Immature natural killer cell (primary cell): ENCODE measurements around the gene SAMD4B. TPM values are rescaled to one million over a fixed set of nuclear protein-coding genes. Genes with fewer than 3 reads are reported as not detected.

Experiments
- DNase-seq, 3 donors: peaks; one replicate each; pipeline ENCODE4 v3.0.0; 2022; ENCODE audit warnings: mixed read lengths in 1 of 3
- H3K27ac Mint-ChIP-seq, 6 donors: one replicate each; pipeline ENCODE4 v1.8.0; 2020; ENCODE audit warnings: mixed read lengths in 6 of 6, mild to moderate bottlenecking in 5 of 6, inconsistent platforms in 4 of 6, moderate library complexity in 3 of 6
- H3K27me3 Mint-ChIP-seq, 3 donors: one replicate each; pipeline ENCODE4 v1.8.0; 2020 to 2021; ENCODE audit warnings: low read depth in 3 of 3, mild to moderate bottlenecking in 3 of 3, mixed read lengths in 3 of 3, moderate library complexity in 3 of 3, inconsistent platforms in 1 of 3
- H3K36me3 Mint-ChIP-seq, 3 donors: one replicate each; pipeline ENCODE4 v1.8.0; 2020; ENCODE audit warnings: mixed read lengths in 3 of 3, inconsistent platforms in 2 of 3, mild to moderate bottlenecking in 2 of 3
- H3K4me1 Mint-ChIP-seq, 2 donors: one replicate each; pipeline ENCODE4 v1.8.0; 2020; ENCODE audit warnings: inconsistent platforms in 2 of 2, mild to moderate bottlenecking in 2 of 2, mixed read lengths in 2 of 2, moderate library complexity in 1 of 2
- H3K4me3 Mint-ChIP-seq, 5 donors: one replicate each; pipeline ENCODE4 v1.8.0; 2020; ENCODE audit warnings: mild to moderate bottlenecking in 5 of 5, mixed read lengths in 5 of 5, inconsistent platforms in 3 of 5, moderate library complexity in 3 of 5
- H3K9me3 Mint-ChIP-seq, 6 donors: one replicate each; pipeline ENCODE4 v1.8.0; 2020; ENCODE audit warnings: mild to moderate bottlenecking in 6 of 6, mixed read lengths in 6 of 6, inconsistent platforms in 4 of 6, moderate library complexity in 3 of 6
- polyA plus RNA-seq, 3 donors: library from polyadenylated mRNA; unstranded; fragments of 300-500 nt; fragmentation: Illumina TruSeq; gene quantifications; one replicate each; pipeline ENCODE4 v1.2.3, GENCODE V29; 2021

Gene SAMD4B
- polyA plus RNA-seq, 3 donors from 2014 or later = 2.9 to 17.8 (median 3.9) TPM

- peak overlapping the region in 1 of 5 donors; percentile 22 for H3K4me3 Mint-ChIP-seq
- no peaks in the 10 kb centered on the region for H3K9me3 Mint-ChIP-seq
- DNase-seq = no peak
- peak overlapping the region in 4 of 6 donors; percentile 1 to 81 (median 69) for H3K27ac Mint-ChIP-seq
- H3K4me1 Mint-ChIP-seq = peaks cover 38 to 46% of the 10 kb centered on the region in 2 donors
- H3K27me3 Mint-ChIP-seq = peaks cover 6 to 16% (median 12%) of the 10 kb centered on the region in 3 donors
- peaks cover 10 to 14% (median 11%) of the 10 kb centered on the region in 3 donors for H3K36me3 Mint-ChIP-seq
These were observed 24.1 kb upstream of the SAMD4B start for GRCh38 chr19:39318071-39318470.

DNA sequence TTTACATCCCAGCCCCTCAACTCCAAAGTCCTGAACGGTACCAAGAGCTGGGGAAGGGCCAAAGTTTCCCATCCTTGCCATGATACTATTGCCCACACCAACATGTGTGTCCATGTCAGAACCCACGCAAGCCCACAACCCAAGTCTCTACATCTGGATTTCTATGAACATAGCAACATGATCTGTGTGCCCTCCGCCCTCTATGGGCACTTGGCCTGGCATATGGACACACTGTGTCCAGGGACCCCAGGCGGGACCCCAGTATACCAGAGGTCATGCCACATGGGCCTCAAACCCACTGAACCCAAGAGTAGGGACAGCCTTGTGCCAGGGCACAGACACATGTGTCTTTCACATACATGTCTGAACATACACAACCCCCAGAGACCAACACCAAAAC is 23.5 kb upstream of the SAMD4B start:
- Mint-ChIP-seq H3K27me3 (peaks cover 6 to 16% (median 12%) of the 10 kb centered on the region in 3 donors), H3K27ac (peak overlapping the region in 5 of 6 donors; percentile 6 to 83 (median 19)), H3K36me3 (peaks cover 7 to 10% (median 8%) of the 10 kb centered on the region in 3 donors), H3K9me3 (no peaks in the 10 kb centered on the region), H3K4me3 (peak overlapping the region; percentile 74 to 85 (median 81)), H3K4me1 (peaks cover 39 to 48% of the 10 kb centered on the region in 2 donors)
- DNase-seq = no peak

- H3K4me1 Mint-ChIP-seq = peaks cover 39 to 48% of the 10 kb centered on the region in 2 donors
- DNase-seq = no peak
- H3K27ac Mint-ChIP-seq = peak overlapping the region; percentile 6 to 83 (median 38)
- H3K36me3 Mint-ChIP-seq = peaks cover 7 to 9% (median 7%) of the 10 kb centered on the region in 3 donors
- H3K27me3 Mint-ChIP-seq = peaks cover 6 to 17% (median 12%) of the 10 kb centered on the region in 3 donors
- peak overlapping the region; percentile 74 to 85 (median 81) for H3K4me3 Mint-ChIP-seq
- H3K9me3 Mint-ChIP-seq = no peaks in the 10 kb centered on the region
These were observed 22.9 kb upstream of the SAMD4B start for GRCh38 chr19:39319098-39319891.

GRCh38 chr19:39319892-39320248 is 22.4 kb upstream of the SAMD4B start:
- no peaks in the 10 kb centered on the region for H3K9me3 Mint-ChIP-seq
- H3K4me1 Mint-ChIP-seq = peaks cover 39 to 48% of the 10 kb centered on the region in 2 donors
- H3K27me3 Mint-ChIP-seq = peaks cover 6 to 17% (median 12%) of the 10 kb centered on the region in 3 donors
- no peak for DNase-seq
- peak overlapping the region in 5 of 6 donors; percentile 6 to 86 (median 56) for H3K27ac Mint-ChIP-seq
- peaks cover 7 to 9% (median 7%) of the 10 kb centered on the region in 3 donors for H3K36me3 Mint-ChIP-seq
- H3K4me3 Mint-ChIP-seq = peak overlapping the region; percentile 78 to 86 (median 83)

- Mint-ChIP-seq H3K36me3 (peaks cover under 1 to 5% (median 1%) of the 10 kb centered on the region in 3 donors), H3K4me3 (peak overlapping the region; percentile 73 to 89 (median 83)), H3K9me3 (no peaks in the 10 kb centered on the region), H3K27me3 (peaks cover 8 to 17% (median 12%) of the 10 kb centered on the region in 3 donors), H3K27ac (peak overlapping the region; percentile 65 to 96 (median 90)), H3K4me1 (peaks cover 41 to 48% of the 10 kb centered on the region in 2 donors)
- no peak for DNase-seq
These were observed 20.9 kb upstream of the SAMD4B start for GRCh38 chr19:39321117-39321831.

GRCh38 chr19:39321832-39322176 is 20.4 kb upstream of the SAMD4B start:
- Mint-ChIP-seq H3K9me3 (no peaks in the 10 kb centered on the region), H3K4me3 (peak overlapping the region; percentile 73 to 89 (median 83)), H3K27ac (peak overlapping the region; percentile 40 to 96 (median 90)), H3K36me3 (peaks cover 0 to 5% (median 0%) of the 10 kb centered on the region in 3 donors), H3K4me1 (peaks cover 42 to 48% of the 10 kb centered on the region in 2 donors), H3K27me3 (peaks cover 8 to 17% (median 12%) of the 10 kb centered on the region in 3 donors)
- DNase-seq = no peak

- no peak overlapping the region for H3K4me3 Mint-ChIP-seq
- no peaks in the 10 kb centered on the region for H3K9me3 Mint-ChIP-seq
- H3K27me3 Mint-ChIP-seq = peaks cover 10 to 13% (median 12%) of the 10 kb centered on the region in 3 donors
- H3K4me1 Mint-ChIP-seq = peaks cover 40 to 53% of the 10 kb centered on the region in 2 donors
- no peak for DNase-seq
- peak overlapping the region in 4 of 6 donors; percentile 1 to 85 (median 27) for H3K27ac Mint-ChIP-seq
- H3K36me3 Mint-ChIP-seq = peaks cover 3 to 12% (median 9%) of the 10 kb centered on the region in 3 donors
These were observed 17.9 kb upstream of the SAMD4B start for GRCh38 chr19:39324242-39324842.

DNA sequence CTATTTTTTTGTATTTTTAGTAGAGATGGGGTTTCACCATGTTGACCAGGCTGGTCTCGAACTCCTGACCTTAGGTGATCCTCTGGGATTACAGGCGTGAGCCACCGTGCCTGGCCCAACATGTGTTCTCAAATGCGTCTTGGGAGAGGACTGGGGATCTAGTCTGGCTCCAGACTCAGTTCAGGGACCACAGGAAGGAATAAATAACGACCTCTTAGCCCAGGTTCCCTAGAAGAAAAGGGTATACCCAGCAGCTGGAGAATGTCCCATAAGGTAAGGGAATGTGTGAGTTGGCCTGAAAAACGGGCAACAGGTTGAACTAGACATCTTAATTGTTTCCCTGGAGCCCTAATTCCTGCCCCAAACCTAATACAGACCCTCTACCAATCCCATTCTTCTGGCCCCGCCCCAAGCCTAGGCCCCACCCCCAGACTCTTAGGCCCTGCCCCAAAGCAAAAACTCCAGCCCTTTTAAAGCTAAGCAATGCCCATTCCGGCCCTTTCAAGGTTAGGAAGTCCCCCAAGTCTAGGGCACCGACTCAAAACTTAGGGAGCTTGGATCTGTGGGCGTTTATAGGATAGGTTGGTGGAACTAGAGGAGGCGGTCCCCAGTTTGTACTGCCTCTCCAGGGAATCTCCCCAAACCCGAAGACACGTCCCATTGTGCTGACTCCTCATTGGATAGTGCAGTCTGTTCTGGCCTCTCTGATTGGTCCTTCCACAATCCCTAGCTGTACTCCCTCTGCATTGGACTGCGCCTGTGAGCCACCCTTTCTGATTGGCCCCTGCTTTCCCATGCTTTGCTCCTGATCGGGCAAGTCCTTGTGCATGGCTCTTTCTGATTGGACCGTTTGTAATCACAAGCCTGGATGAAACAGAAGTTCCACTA is 16.2 kb upstream of the SAMD4B start:
- peak overlapping the region in 2 of 6 donors; percentile 66 to 74 for H3K27ac Mint-ChIP-seq
- H3K9me3 Mint-ChIP-seq = no peaks in the 10 kb centered on the region
- DNase-seq = no peak
- H3K36me3 Mint-ChIP-seq = peaks cover 3 to 18% (median 9%) of the 10 kb centered on the region in 3 donors
- H3K4me3 Mint-ChIP-seq = no peak overlapping the region
- H3K4me1 Mint-ChIP-seq = peaks cover 34 to 46% of the 10 kb centered on the region in 2 donors
- peaks cover 6 to 7% (median 7%) of the 10 kb centered on the region in 3 donors for H3K27me3 Mint-ChIP-seq

DNA sequence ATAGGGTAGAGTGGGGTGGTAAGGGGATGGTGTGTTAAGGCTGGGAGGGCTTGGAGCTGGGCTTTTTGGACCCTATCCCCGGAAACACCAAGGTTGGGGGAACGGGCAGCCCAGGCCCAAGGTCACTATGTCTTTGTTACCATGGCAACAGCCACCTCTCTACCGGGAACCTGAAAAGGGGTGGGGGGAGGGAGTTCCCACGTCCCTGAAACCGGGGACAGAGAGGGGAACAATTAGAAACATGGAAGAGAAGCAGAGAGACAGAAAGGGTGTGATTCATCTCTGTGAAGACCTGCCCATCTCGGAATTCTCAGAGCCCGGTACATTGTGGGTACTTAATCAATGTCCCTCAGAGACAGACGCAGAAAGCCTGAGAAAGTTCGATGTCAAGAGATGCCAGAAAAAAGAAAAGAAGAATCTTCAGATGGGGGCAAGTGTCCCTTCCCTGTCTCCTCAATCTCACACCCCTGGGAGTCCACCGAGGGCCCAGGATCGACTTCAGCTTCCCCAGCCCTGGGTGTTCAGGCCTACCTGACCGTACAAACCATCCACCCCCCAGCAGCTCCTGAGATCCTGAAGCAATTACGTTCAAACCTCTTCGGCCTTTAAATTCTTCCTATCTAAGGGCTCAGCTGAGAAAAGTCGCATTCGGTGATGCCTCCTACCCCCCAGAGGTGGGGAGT is 14.7 kb upstream of the SAMD4B start:
- Mint-ChIP-seq H3K27ac (peak overlapping the region in 2 of 6 donors; percentile 36 to 69), H3K4me3 (no peak overlapping the region), H3K4me1 (peaks cover 30 to 39% of the 10 kb centered on the region in 2 donors), H3K27me3 (peaks cover 0 to 4% (median 1%) of the 10 kb centered on the region in 3 donors), H3K36me3 (peaks cover 3 to 22% (median 9%) of the 10 kb centered on the region in 3 donors), H3K9me3 (no peaks in the 10 kb centered on the region)
- DNase-seq = no peak

DNA sequence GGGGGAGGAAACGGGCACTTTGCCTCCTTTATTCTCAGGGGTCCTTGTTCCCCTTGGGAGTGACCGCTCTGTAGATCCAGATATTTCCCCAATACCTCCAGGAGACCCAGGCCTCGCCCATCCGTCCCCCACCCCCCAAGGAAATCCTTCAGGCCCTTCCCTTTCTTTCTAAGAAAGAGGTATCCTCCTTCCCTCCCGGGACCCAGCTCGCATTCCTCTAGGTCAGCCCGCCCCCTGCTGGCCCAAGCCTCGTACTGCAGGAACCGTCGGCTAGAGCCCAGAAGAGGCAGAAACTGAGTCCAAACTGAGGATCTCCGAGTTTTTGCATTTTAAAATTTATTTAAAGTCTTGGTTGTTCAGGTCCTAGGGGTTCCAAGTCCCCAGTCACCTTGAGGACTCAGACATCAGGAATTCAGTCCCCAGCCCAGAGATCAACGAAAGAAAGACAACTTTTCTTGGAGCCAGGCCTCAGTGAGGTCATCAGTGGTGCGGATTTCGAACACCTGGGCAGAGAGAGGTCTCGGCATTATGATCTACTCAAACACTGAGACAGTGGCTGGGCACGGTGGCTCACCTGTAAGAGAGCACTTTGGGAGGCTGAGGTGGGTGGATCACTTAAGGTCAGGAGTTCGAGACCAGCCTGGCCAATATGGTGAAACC is 14.0 kb upstream of the SAMD4B start:
- H3K27ac Mint-ChIP-seq = peak overlapping the region in 5 of 6 donors; percentile 69 to 82 (median 71)
- peaks cover 31 to 39% of the 10 kb centered on the region in 2 donors for H3K4me1 Mint-ChIP-seq
- H3K36me3 Mint-ChIP-seq = peaks cover 3 to 22% (median 9%) of the 10 kb centered on the region in 3 donors

GRCh38 chr19:39329948-39330347 is 12.3 kb upstream of the SAMD4B start:
- Mint-ChIP-seq H3K4me1 (peaks cover 46 to 52% of the 10 kb centered on the region in 2 donors), H3K36me3 (peaks cover 3 to 24% (median 9%) of the 10 kb centered on the region in 3 donors), H3K27ac (peak overlapping the region in 2 of 6 donors; percentile 21 to 79), H3K9me3 (no peaks in the 10 kb centered on the region), H3K4me3 (no peak overlapping the region), H3K27me3 (peaks cover 0 to 4% (median 0%) of the 10 kb centered on the region in 3 donors)
- DNase-seq = no peak

More for the DNA sequence above, 14.0 kb upstream of the SAMD4B start:
- no peaks in the 10 kb centered on the region for H3K9me3 Mint-ChIP-seq
- H3K27me3 Mint-ChIP-seq = peaks cover 0 to 4% (median 1%) of the 10 kb centered on the region in 3 donors
- peak; percentile 70 to 78 (median 72) for DNase-seq
- H3K4me3 Mint-ChIP-seq = peak overlapping the region in 1 of 5 donors; percentile 9

DNA sequence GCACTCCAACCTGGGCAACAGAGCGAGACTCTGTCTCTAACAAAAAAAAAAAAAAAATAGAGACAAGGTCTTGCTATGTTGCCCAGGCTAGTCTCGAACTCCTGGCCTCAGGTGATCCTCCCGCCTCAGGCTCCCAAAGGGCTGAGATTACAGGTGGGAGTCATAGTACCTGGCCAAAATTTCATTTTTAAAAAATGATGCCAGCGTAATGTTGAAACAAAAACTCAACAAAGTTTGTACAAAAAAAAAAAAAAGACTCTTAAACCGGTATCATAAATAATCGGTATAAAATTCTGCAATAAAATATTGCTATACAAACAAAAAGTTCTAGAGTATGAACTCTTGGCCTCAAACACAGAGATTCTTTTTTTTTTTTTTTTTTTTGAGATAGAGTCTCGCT is 9.9 kb upstream of the SAMD4B start:
- Mint-ChIP-seq H3K4me1 (peaks cover 61 to 70% of the 10 kb centered on the region in 2 donors), H3K36me3 (peaks cover 3 to 22% (median 9%) of the 10 kb centered on the region in 3 donors), H3K9me3 (no peaks in the 10 kb centered on the region), H3K27ac (peak overlapping the region in 1 of 6 donors; percentile 32), H3K27me3 (peaks cover 2 to 4% (median 4%) of the 10 kb centered on the region in 3 donors), H3K4me3 (peak overlapping the region in 2 of 5 donors; percentile 47 to 70)
- DNase-seq = no peak
